ENCODE results near the gene FOXD4L3.
"Not testable (repeated sequence)": the region's sequence is repeated elsewhere in the genome, so short reads cannot be mapped to it uniquely, and the experiment has no call there.

The FOXD4L3 gene

DNA sequence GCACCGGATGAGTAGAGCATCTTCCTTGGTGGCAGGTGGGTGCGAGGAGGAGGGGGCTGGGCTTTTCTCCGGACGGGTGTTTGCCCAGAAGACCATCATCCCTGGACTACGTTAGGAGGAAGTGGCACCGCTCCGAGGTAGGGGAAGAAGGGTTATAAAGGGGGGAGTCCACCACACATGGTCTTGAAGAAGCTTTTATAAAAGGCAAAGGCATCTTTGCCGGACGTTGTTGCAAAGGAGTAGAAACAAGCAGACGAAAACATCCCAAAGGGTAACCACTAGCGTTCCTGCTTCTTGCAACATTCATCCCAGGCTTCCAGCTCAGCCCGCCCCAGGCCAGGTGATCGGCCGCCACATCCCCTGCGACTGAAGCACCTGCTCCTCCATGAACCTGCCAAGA, at the start of gene FOXD4L3:
FOXD4L3 (plus strand) TSS at position 301 of the 400 bp plus-strand sequence; CDS start at position 386, 85 bp downstream.
- DNase-seq (ENCODE audit: low read depth), result not testable (repeated sequence)

DNA sequence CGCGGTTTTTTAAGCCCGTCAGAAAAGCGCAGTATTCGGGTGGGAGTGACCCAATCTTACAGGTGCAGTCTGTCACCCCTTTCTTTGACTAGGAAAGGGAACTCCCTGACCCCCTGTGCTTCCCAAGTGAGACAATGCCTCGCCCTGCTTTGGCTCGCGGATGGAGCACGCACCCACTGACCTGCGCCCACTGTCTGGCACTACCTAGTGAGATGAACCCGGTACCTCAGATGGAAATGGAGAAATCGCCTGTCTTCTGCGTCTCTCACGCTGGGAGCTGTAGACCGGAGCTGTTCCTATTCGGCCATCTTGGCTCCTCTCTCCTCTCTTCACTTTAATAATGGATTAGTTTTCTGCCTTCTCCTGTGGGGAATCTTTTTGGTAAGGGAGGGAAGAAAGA, 21.6 kb upstream of the FOXD4L3 start:
- not testable (repeated sequence) for DNase-seq (ENCODE audit: low read depth); H3K4me3 ChIP-seq (ENCODE audit: low read depth, low read length)

More for the DNA sequence above, at the start of gene FOXD4L3:
- not testable (repeated sequence) for H3K4me3 ChIP-seq (ENCODE audit: low read depth, low read length)

DNA sequence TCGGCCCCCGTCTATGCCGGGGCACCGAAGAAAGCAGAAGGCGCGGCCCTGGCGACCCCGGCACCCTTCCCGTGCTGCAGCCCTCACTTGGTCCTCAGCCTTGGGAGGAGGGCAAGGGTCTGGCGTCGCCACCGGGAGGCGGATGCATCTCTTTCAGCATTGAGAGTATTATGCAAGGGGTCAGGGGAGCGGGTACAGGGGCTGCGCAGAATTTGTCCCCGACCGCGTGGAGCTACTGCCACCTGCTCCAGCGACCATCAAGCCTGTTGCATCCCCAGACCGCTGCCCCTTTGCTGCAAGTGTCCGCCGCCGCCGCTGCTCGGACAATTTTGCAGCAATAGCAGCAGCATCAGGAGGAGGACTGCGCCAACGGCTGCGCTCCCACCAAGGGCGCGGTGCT, 1.1 kb downstream of the FOXD4L3 start:
- H3K4me3 ChIP-seq (ENCODE audit: low read depth, low read length); DNase-seq (ENCODE audit: low read depth): not testable (repeated sequence)

DNA sequence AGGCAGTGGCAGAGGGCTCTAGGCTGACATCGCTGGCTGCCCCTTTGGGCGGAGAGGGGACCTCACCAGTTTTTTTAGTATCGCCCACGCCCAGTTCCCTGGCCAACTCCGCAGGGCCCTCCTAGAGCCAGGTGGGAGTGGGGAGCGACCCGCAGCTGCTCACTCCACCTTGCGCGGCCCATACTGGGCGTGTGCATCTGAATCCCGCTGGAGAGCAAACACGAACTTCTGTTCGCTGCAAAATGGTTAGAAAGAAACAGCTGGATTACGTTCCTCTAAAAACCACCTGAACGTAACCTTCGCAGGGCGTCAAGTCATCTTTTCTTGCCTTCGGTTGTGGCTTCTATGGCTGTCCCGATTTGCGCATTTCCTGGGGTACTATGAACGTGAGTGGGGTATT, 1.5 kb downstream of the FOXD4L3 start:
- DNase-seq (ENCODE audit: low read depth); H3K4me3 ChIP-seq (ENCODE audit: low read depth, low read length): not testable (repeated sequence)

DNA sequence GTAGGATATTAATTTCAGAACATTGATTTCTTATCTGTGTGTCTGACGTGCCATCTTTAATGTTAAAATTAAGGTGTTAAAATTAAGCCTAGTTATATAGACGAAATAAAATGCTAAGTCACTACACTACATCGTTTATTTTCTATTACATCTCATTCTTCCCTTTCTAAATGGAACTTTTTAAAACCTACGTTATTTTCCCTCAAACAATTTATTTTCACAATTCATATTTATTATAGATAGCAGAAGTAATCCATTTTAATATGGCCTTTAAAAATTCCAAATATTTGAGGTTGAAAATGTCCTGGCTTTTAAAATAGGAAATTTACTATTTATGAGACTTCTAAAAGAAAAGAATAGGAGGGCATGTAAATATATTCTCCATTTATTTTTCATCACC, 2.1 kb downstream of the FOXD4L3 start:
- not testable (repeated sequence) for DNase-seq (ENCODE audit: low read depth); H3K4me3 ChIP-seq (ENCODE audit: low read depth, low read length)

DNA sequence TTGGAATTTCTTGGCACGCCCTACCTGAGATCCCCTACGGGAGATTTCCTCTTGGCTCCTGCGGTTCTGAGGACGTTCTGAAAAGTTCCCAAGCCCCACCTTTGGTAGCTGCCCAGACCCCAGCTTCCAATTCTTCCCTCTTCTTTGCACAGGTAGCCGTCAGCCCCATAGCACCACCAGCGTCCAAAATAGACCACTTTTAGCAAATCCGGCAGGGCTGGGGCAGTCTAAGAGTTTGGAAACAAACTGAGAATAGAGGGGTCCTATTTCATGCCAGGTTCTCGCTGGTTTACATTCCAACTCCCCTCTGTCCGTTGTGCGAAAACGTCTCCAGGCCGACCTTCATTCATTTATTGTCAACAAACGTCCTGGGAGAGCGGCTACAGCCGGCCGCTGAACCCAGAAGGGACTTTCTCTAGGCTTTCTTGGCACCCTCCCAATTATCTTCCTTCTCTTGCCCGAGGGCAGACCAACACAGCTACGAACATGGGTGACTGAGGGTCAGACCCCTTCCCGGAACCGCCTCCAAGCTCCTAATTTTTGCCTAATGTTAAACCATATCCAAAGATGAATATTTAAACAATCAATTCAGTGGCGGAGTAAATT, 3.1 kb downstream of the FOXD4L3 start:
- not testable (repeated sequence) for DNase-seq (ENCODE audit: low read depth); H3K4me3 ChIP-seq (ENCODE audit: low read depth, low read length)

DNA sequence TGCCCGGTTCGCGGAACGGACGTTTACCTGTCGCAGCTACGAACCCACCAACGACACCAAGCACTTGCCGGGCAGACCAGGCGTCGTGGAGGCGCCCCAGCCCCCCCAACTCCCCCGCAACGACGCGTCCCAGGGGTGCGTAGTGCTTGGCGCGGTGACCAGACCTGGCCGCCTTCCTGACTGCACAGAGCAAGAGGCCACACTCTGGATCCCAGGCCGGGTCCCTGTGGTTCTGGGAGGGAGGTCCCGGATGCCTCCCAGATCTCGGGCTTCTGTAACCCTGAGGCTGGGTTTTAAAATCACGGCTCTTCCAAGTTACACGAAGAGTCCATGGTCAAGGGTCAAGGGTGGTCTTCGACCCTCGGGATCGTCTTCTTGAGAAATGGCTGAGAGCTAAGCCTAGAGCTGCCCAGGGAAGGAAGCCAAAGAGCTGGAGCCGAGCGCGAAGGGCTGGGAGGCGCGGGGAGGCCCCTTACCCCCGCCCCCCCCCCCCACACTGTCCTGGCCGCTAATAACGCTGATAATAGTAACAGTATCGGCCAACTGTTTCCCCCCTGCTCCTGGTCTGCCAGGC, 3.8 kb downstream of the FOXD4L3 start:
- DNase-seq (ENCODE audit: low read depth); H3K4me3 ChIP-seq (ENCODE audit: low read depth, low read length): not testable (repeated sequence)

DNA sequence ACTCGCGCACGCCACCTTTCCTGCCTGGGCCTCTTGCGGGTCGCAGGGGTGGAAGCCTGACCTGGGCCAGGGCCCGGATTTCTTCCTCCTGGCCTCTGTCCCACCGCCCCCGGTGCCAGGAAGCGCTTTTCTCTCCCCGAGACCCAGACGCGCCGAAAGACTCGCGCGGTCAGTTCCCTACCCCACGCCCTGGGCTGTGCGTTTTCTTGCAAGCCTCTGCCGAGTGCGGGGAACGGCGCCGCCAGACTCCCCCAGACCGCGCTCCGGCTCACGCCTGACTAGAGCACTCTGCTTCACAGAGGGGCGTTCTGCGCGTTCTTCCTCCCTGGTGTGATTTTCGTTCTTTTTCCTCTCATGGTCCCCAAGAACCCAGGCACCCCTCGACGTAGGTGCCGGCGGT, 4.5 kb downstream of the FOXD4L3 start:
- DNase-seq (ENCODE audit: low read depth); H3K4me3 ChIP-seq (ENCODE audit: low read depth, low read length): not testable (repeated sequence)

DNA sequence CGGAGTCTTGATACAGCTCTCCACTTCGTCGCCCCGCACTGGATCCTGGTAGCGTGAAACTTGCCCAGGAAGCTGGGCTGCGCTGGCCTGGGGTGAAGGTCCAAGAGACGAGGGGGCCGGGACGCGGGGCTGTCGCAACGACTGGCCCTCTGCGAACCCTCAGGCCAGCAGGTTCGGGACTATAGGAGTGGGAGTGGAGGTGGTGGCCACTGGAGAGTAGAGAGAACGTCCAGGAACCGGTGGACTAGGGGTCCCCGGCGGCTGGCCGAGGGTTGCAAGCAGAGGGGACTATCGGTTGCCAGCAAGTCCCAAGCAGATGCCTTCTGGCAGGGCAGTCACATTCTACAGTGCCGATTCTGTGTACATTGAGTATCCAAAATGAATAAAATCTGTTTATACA, 5.0 kb downstream of the FOXD4L3 start:
- not testable (repeated sequence) for DNase-seq (ENCODE audit: low read depth); H3K4me3 ChIP-seq (ENCODE audit: low read depth, low read length)

DNA sequence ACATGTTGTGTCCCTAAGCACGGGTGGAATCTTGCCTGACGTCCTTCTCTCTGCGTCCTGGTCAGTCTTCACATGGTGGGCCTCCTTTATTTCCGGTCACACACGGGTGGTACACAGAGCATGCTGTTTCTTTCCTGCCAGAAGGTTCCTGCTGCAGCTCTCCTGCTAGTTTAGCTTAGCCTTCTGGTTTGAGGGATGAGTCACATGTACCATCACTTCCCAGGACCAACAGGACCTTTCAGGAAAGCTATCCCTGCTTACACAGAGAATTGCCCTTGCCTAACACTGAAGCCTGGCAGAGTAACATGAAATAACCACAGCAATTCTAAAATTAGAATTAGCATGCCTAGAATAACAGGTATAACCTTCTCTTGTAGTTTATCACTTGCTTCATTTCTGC, 8.5 kb downstream of the FOXD4L3 start:
- H3K4me3 ChIP-seq (ENCODE audit: low read depth, low read length); DNase-seq (ENCODE audit: low read depth): not testable (repeated sequence)

DNA sequence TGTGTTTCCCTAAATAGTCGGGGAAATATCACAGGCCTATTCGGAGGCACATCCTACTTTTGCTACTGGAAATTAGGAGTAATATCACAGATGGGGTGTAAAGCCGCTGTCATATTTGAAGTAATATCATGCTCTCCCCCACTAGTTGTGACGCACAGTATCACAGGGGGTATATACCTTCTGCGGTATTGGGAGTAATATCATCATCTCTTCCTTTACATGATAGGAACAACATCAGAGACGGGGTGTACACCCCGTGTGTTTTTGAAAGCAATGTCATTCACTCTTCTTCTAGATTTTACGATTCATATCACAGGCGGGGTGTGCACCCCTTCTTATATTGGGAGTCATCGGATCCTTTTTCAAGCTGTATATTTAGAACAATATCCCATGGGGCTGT, 15.5 kb downstream of the FOXD4L3 start:
- DNase-seq (ENCODE audit: low read depth); H3K4me3 ChIP-seq (ENCODE audit: low read depth, low read length): not testable (repeated sequence)

DNA sequence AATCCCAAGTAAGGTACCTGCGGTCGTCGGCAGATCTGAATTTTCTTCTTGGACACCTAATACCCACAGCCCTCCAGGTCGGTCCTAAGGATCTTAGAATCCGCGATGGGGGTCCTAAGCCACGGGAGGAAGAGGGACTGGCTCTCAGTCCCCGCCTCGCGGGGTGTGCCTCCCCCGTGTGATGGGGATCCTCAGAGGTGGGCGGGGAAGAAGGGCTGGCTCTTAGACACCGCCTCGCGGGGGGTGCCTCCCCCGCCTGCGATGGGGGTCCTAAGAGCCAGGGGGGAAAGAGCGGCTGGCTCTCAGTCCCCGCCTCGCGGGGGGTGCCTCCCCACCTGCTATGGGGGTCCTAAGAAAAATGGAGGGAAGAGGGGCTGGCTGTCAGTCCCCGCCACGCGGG, 21.1 kb downstream of the FOXD4L3 start:
- not testable (repeated sequence) for DNase-seq (ENCODE audit: low read depth); H3K4me3 ChIP-seq (ENCODE audit: low read depth, low read length)

DNA sequence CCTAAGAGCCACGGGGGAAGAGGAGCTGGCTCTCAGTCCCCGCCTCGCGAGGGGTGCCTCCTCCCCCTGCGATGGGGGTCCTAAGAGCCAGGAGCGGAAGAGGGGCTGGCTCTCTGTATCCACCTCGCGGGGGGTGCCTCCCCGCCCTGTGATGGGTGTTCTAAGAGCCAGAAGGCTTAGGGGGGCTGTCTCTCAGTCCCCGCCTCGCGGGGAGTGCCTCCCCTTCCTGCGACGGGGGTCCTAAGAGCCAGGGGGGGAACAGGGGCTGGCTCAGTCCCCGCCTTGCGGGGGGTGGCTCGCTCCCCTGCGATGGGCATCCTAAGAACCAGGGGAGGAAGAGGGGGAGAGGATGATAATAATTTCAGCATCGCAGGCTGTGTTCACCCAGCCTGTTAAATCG, 21.9 kb downstream of the FOXD4L3 start:
- H3K4me3 ChIP-seq (ENCODE audit: low read depth, low read length); DNase-seq (ENCODE audit: low read depth): not testable (repeated sequence)

DNA sequence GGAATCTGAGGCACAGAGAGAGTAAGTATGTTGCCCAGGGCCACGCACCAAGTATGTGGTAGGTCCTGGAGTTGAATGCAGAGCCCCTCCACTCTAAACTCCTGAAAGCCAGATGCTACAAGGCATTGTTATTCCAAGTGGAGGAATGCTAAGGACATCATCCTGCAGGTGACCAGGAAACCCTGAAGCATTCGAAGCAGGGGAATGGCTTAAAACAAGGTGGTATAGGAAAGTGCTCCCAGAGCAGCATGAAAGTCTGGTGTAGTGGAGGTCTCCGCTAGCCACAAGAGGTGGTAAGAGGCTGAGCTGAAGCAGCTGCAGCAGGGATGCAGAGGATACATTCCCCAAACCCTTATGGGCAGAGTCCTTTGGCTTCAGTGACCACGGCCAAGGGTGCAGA, 26.4 kb downstream of the FOXD4L3 start:
- not testable (repeated sequence) for H3K4me3 ChIP-seq (ENCODE audit: low read depth, low read length); DNase-seq (ENCODE audit: low read depth)

DNA sequence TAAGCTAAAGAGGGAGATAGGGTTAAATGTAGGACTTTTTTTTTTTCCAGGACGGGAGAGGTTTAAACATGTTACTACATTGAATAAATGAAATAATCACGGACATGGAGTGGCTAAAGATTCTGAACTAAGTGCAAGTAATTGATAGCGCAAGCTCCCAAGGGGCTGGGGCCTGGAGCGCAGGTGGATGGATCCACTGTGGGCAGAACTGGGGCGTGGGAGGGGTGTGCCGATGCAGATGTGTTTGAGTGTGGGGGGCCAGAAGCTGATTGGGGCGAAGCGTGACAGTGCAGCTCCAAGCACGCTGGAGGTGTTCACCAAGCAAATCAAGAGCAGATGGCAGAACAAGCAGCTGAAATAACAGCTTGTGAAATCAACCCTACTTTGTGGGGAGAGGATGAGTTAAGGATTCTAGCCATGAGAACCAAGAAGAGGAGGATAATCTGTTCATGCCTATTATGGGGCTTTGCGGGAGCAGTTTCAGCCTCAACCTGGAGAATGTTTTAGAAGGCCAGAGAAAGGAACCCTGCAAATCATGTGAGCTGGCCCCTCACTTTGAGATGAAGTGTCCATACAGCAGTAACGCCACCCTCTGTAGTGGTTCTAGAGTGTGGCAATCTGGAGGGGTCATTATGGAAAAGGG, 28.0 kb downstream of the FOXD4L3 start:
- DNase-seq (ENCODE audit: low read depth); H3K4me3 ChIP-seq (ENCODE audit: low read depth, low read length): not testable (repeated sequence)

DNA sequence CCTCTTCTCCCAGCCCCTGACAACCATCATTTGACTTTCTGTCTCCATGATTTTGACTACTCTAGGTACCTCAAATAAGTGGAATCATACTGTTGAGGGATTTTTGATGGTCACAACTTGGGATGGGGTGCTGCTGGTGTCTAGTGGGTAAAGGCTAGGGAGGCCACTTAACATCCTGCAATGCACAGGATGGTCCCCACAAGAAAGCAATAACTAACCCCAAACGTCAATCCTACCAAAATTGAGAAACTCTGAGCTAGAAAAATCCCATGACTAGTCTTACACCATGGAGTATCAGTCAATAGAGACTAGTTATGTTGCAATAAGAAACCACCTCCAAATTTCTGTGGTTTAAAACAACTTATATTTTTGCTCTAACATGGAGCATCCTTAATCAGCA, 29.5 kb downstream of the FOXD4L3 start:
- not testable (repeated sequence) for H3K4me3 ChIP-seq (ENCODE audit: low read depth, low read length); DNase-seq (ENCODE audit: low read depth)

DNA sequence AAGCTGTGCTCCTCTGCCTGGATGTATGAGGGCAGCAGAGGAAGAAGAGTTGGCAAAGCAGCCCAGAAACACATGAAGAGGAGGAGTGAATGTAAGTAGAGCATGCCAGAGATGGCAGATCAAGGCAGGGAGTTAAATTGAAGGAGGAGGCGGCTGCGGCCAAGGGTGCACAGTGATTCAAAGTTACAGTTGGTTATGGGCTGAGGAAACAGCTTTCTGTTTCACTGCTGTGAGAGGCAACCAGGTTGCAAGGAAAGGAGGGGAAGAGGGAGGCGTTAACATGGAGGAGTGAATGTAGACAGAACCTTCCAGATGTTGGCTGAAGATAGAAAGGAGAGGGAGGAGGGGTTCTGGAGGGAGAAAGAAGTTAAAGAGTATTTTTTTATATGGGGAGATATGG, 33.3 kb downstream of the FOXD4L3 start:
- not testable (repeated sequence) for H3K4me3 ChIP-seq (ENCODE audit: low read depth, low read length); DNase-seq (ENCODE audit: low read depth)

DNA sequence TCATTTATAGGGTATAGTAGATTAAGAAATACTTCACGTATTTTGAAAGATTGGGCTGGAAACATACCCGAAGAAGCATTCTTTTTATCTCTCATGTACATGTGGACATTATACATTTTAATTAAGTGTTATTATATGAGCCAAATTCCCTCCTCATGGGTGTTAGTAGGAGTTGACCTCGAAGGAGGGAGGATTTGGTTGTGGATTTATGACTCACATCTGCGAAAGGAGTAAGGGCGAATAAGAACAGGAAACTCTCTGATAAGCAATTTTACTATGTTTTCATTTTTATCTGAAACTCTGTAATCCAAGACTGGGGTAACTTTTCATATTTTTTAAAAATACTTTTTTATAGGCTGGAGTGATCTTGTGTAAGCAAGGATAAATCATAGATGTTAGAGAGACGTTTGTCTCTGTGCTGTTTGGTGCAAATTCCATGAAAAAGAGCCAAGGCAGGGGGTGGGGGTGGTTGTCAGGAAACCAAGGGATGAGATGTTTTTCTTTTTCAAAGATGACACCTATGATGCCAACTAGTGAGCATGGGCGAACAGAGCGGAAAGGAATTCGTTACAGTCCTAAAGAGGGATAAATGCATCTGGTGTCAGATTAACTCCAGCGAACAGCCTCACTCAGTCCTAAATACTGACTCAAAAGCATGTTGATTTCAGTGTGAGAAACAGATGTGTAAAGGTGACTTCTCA, 34.1 kb downstream of the FOXD4L3 start:
- DNase-seq (ENCODE audit: low read depth); H3K4me3 ChIP-seq (ENCODE audit: low read depth, low read length): not testable (repeated sequence)

DNA sequence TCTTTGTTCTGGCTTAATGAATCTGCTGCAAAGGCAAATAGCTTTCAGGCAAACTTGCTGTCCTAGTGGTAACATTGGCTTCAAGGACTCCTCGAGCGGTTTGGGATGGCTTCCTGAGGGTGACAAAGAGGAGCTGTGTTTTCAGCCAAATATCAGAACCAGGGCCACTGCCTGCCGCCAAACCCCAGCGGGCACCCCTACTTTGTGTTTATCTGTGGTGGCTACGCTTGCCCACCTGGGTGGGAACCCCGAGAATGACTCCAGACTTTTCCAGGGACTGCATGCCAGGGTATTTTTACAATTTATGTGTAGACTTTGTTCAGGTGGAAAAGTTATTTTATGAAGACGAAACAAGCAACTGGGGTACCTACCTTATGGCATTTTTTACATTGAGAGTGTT, 35.3 kb downstream of the FOXD4L3 start:
- H3K4me3 ChIP-seq (ENCODE audit: low read depth, low read length), result not testable (repeated sequence)

More for the DNA sequence above, 35.3 kb downstream of the FOXD4L3 start:
- not testable (repeated sequence) for DNase-seq (ENCODE audit: low read depth)
